ENCODE results near the gene PTPRD. TPM values are rescaled to one million over a fixed set of nuclear protein-coding genes. Genes with fewer than 3 reads are reported as not detected.

PTPRD gene
- total RNA-seq, 1 experiment from 2014 or later: 69.6 TPM

DNA sequence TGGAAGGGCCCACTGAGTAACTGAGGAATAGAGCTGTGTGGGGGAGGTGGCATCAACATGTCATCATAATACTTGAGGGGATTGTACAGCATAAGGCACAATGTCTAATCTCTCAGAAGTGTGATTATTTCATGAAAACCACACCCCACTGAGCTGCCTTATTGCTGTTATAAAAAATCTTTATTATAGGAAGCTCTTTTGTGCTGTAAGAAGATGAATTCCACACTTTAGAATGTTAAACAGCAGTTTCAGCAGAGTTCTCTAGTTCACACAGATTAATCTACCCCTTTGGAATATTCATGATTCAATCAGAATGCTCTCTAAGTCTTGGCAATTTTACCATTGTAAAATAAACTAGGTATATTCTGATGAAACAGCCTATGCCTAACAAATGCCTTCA lies 1389.6 kb downstream of the PTPRD start:
- CTCF ChIA-PET: no interaction called here
- Mint-ChIP-seq H3K4me1 (no peaks in the 10 kb centered on the region), H3K4me3 (no peak overlapping the region), H3K27me3 (ENCODE audit: low read depth) (no peaks in the 10 kb centered on the region), H3K36me3 (no peaks in the 10 kb centered on the region), H3K27ac (no peak overlapping the region), H3K9me3 (no peaks in the 10 kb centered on the region)
- no peak for DNase-seq (ENCODE audit: low spot score)
- ATAC-seq: no peak
- TF ChIP-seq, protein P1, sequence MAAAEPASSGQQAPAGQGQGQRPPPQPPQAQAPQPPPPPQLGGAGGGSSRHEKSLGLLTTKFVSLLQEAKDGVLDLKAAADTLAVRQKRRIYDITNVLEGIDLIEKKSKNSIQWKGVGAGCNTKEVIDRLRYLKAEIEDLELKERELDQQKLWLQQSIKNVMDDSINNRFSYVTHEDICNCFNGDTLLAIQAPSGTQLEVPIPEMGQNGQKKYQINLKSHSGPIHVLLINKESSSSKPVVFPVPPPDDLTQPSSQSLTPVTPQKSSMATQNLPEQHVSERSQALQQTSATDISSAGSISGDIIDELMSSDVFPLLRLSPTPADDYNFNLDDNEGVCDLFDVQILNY (CRISPR knock-in tag; IDR thresholded peaks at IDR 0.05): no peak
- TF ChIP-seq ZNF232 (CRISPR knock-in tag; IDR thresholded peaks at IDR 0.05): no peak
- TF ChIP-seq ZNF263 (CRISPR knock-in tag; IDR thresholded peaks at IDR 0.05; ENCODE audit: low read depth): no peak
- no peak for TF ChIP-seq AR (CRISPR knock-in tag; IDR thresholded peaks at IDR 0.05)
- TF ChIP-seq JUN (CRISPR knock-in tag; IDR thresholded peaks at IDR 0.05): no peak
- TF ChIP-seq ZNF512 (CRISPR knock-in tag; IDR thresholded peaks at IDR 0.05; ENCODE audit: borderline replicate concordance): no peak
- no peak for TF ChIP-seq RORB (CRISPR knock-in tag; IDR thresholded peaks at IDR 0.05)
- TF ChIP-seq USF1 (CRISPR knock-in tag; IDR thresholded peaks at IDR 0.05): no peak
- no peak for TF ChIP-seq CREM (CRISPR knock-in tag; IDR thresholded peaks at IDR 0.05)
- no peak for TF ChIP-seq ZSCAN18 (CRISPR knock-in tag; IDR thresholded peaks at IDR 0.05)
- TF ChIP-seq, protein P2, sequence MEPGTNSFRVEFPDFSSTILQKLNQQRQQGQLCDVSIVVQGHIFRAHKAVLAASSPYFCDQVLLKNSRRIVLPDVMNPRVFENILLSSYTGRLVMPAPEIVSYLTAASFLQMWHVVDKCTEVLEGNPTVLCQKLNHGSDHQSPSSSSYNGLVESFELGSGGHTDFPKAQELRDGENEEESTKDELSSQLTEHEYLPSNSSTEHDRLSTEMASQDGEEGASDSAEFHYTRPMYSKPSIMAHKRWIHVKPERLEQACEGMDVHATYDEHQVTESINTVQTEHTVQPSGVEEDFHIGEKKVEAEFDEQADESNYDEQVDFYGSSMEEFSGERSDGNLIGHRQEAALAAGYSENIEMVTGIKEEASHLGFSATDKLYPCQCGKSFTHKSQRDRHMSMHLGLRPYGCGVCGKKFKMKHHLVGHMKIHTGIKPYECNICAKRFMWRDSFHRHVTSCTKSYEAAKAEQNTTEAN (CRISPR knock-in tag; IDR thresholded peaks at IDR 0.05): no peak
- TF ChIP-seq, protein P3, sequence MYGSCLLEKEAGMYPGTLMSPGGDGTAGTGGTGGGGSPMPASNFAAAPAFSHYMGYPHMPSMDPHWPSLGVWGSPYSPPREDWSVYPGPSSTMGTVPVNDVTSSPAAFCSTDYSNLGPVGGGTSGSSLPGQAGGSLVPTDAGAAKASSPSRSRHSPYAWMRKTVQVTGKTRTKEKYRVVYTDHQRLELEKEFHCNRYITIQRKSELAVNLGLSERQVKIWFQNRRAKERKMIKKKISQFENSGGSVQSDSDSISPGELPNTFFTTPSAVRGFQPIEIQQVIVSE (CRISPR knock-in tag; IDR thresholded peaks at IDR 0.05; ENCODE audit: borderline replicate concordance): no peak
- TF ChIP-seq, protein P4, sequence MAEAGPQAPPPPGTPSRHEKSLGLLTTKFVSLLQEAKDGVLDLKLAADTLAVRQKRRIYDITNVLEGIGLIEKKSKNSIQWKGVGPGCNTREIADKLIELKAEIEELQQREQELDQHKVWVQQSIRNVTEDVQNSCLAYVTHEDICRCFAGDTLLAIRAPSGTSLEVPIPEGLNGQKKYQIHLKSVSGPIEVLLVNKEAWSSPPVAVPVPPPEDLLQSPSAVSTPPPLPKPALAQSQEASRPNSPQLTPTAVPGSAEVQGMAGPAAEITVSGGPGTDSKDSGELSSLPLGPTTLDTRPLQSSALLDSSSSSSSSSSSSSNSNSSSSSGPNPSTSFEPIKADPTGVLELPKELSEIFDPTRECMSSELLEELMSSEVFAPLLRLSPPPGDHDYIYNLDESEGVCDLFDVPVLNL (CRISPR knock-in tag; IDR thresholded peaks at IDR 0.05; ENCODE audit: borderline replicate concordance, low read depth): no peak
- TF ChIP-seq, protein P5, sequence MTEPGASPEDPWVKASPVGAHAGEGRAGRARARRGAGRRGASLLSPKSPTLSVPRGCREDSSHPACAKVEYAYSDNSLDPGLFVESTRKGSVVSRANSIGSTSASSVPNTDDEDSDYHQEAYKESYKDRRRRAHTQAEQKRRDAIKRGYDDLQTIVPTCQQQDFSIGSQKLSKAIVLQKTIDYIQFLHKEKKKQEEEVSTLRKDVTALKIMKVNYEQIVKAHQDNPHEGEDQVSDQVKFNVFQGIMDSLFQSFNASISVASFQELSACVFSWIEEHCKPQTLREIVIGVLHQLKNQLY (CRISPR knock-in tag; IDR thresholded peaks at IDR 0.05): no peak
- no peak for TF ChIP-seq AFF4 (CRISPR knock-in tag; IDR thresholded peaks at IDR 0.05; ENCODE audit: borderline replicate concordance)
- no peak for TF ChIP-seq PRRX2 (CRISPR knock-in tag; IDR thresholded peaks at IDR 0.05)
- POLR2A ChIA-PET: no interaction called here
